HFFc6 (cell line): ENCODE measurements around the gene CLPTM1. TPM values are rescaled to one million over a fixed set of nuclear protein-coding genes. Genes with fewer than 3 reads are reported as not detected.
"Not testable (repeated sequence)": the region's sequence is repeated elsewhere in the genome, so short reads cannot be mapped to it uniquely, and the experiment has no call there.

Source experiments
- DNase-seq: peaks from one replicate; pipeline ENCODE4 v3.0.0-alpha.2; 2018
- H3K27ac Mint-ChIP-seq: 2 replicates; pipeline ENCODE4 v1.8.0; 2020; ENCODE audit warnings: mild to moderate bottlenecking, mixed read lengths
- H3K27me3 Mint-ChIP-seq: 2 replicates; pipeline ENCODE4 v1.8.0; 2021; ENCODE audit warnings: mild to moderate bottlenecking, moderate library complexity, mixed read lengths; ENCODE audit not compliant: insufficient read depth
- H3K36me3 Mint-ChIP-seq: 2 replicates; pipeline ENCODE4 v1.8.0; 2021; ENCODE audit warnings: low read depth, mixed read lengths
- H3K4me1 Mint-ChIP-seq: 2 replicates; pipeline ENCODE4 v1.8.0; 2020; ENCODE audit warnings: low read depth, mixed read lengths
- H3K4me3 Mint-ChIP-seq: 2 replicates; pipeline ENCODE4 v1.8.0; 2020; ENCODE audit warnings: mild to moderate bottlenecking, moderate library complexity, mixed read lengths
- H3K9me3 Mint-ChIP-seq: 2 replicates; pipeline ENCODE4 v1.8.0; 2020; ENCODE audit warnings: mild to moderate bottlenecking, mixed read lengths
- CTCF ChIP-seq: fragments of 200-600 bp; sonication (generic); IDR thresholded peaks from 2 replicates; pipeline ENCODE4 v1.5.0; 2021; ENCODE audit warnings: antibody characterized with exemption, mild to moderate bottlenecking
- total RNA-seq, 6 experiments: library from RNA; stranded (reverse); fragmentation: NEBNext Ultra II Directional; extraction: Animal tissue kit (Norgen Biotek cat#: 25700); gene quantifications; 2 replicates in 1 of 6; 3 replicates in 5 of 6; pipeline ENCODE4 v1.2.3, GENCODE V29; 2021

The CLPTM1 gene
- total RNA-seq, 6 experiments from 2014 or later, result 160 to 184 (median 172) TPM

GRCh38 chr19:44993926-44994537, 38.9 kb downstream of the CLPTM1 start:
- Mint-ChIP-seq H3K4me3 (no peak overlapping the region), H3K9me3 (no peaks in the 10 kb centered on the region), H3K36me3 (peaks cover 5% of the 10 kb centered on the region; the same call in 1 of the 2 replicates), H3K4me1 (no peaks in the 10 kb centered on the region), H3K27me3 (peaks cover 5% of the 10 kb centered on the region), H3K27ac (no peak overlapping the region)
- no peak for TF ChIP-seq CTCF
- no peak for DNase-seq

- no peak for TF ChIP-seq CTCF
- H3K4me1 Mint-ChIP-seq, result peaks cover 6% of the 10 kb centered on the region
- H3K36me3 Mint-ChIP-seq, result no peaks in the 10 kb centered on the region; the same call in 1 of the 2 replicates
- peaks cover 5% of the 10 kb centered on the region for H3K27me3 Mint-ChIP-seq
- DNase-seq, result no peak
- H3K4me3 Mint-ChIP-seq, result no peak overlapping the region
- H3K27ac Mint-ChIP-seq, result no peak overlapping the region
- H3K9me3 Mint-ChIP-seq, result no peaks in the 10 kb centered on the region
Observed at GRCh38 chr19:44998025-44998424, 42.8 kb downstream of the CLPTM1 start.

- not testable (repeated sequence) for H3K4me3 Mint-ChIP-seq, DNase-seq, H3K9me3 Mint-ChIP-seq, H3K27me3 Mint-ChIP-seq, H3K4me1 Mint-ChIP-seq, H3K36me3 Mint-ChIP-seq, H3K27ac Mint-ChIP-seq
Observed at GRCh38 chr19:44999131-44999925, 44.1 kb downstream of the CLPTM1 start.

- H3K36me3 Mint-ChIP-seq, DNase-seq: not testable (repeated sequence)
Observed at GRCh38 chr19:45000665-45001064, 45.5 kb downstream of the CLPTM1 start.

GRCh38 chr19:45001087-45001739, 46.0 kb downstream of the CLPTM1 start, which contains the start of gene RELB:
TSS of gene RELB (plus strand) at chr19:45001464. CDS start at chr19:45001580, 116 bp downstream.
- Mint-ChIP-seq H3K9me3 (no peaks in the 10 kb centered on the region), H3K27me3 (no peaks in the 10 kb centered on the region; the same call in 1 of the 2 replicates), H3K4me3 (peak within 1 kb of the TSS; percentile 97), H3K4me1 (peaks cover 6% of the 10 kb centered on the region), H3K27ac (peak within 1 kb of the TSS; percentile 98), H3K36me3 (no peaks in the 10 kb centered on the region)
- DNase-seq, result peak; percentile 78
- no peak for TF ChIP-seq CTCF

More at GRCh38 chr19:45000665-45001064, 45.5 kb downstream of the CLPTM1 start:
- H3K4me1 Mint-ChIP-seq, H3K9me3 Mint-ChIP-seq, H3K27me3 Mint-ChIP-seq: not testable (repeated sequence)
- peak overlapping the region; percentile 63 for H3K4me3 Mint-ChIP-seq
- H3K27ac Mint-ChIP-seq, result peak overlapping the region; percentile 53

- Mint-ChIP-seq H3K4me3 (no peak overlapping the region), H3K27me3 (no peaks in the 10 kb centered on the region; the same call in 1 of the 2 replicates), H3K4me1 (peaks cover 6% of the 10 kb centered on the region), H3K36me3 (no peaks in the 10 kb centered on the region), H3K9me3 (no peaks in the 10 kb centered on the region), H3K27ac (no peak overlapping the region)
- DNase-seq, result no peak
- no peak for TF ChIP-seq CTCF
Observed at GRCh38 chr19:45003485-45003884, 48.3 kb downstream of the CLPTM1 start.
